Smooth muscle cell (in vitro differentiated cells): Measurements from ENCODE around the gene PRXL2B. TPM values are rescaled to one million over a fixed set of nuclear protein-coding genes. Genes with fewer than 3 reads are reported as not detected.
A peak's percentile ranks its signal among the peaks of the same experiment; 100 is the strongest.

Experiments used
- DNase-seq: peaks from one replicate; lab custom pipeline; 2025; ENCODE audit not compliant: unreplicated experiment; lab: John Stamatoyannopoulos, UW
- H2AFZ ChIP-seq: fragments of 200-600 bp; sonication (generic); 2 replicates; pipeline ENCODE4 v1.6.0; 2016; ENCODE audit warnings: antibody characterized with exemption, low read depth, mild to moderate bottlenecking
- H3F3A ChIP-seq: fragments of 200-600 bp; sonication (generic); 2 replicates; pipeline ENCODE4 v1.6.0; 2017; ENCODE audit warnings: antibody characterized with exemption, low read depth
- H3K27ac ChIP-seq: fragments of 200-600 bp; sonication (generic); 2 replicates; pipeline ENCODE4 v1.5.1; 2016; ENCODE audit warnings: low read depth, mild to moderate bottlenecking
- H3K27me3 ChIP-seq: fragments of 200-600 bp; sonication (generic); 2 replicates; pipeline ENCODE4 v1.6.1; 2016; ENCODE audit warnings: low read depth, mild to moderate bottlenecking
- H3K36me3 ChIP-seq: fragments of 200-600 bp; sonication (generic); 2 replicates; pipeline ENCODE4 v1.5.1; 2016; ENCODE audit warnings: low read depth
- H3K4me1 ChIP-seq: fragments of 200-600 bp; sonication (generic); 2 replicates; pipeline ENCODE4 v1.5.1; 2016; ENCODE audit warnings: low read depth
- H3K4me2 ChIP-seq: fragments of 200-600 bp; sonication (generic); 2 replicates; pipeline ENCODE4 v1.6.0; 2016; ENCODE audit warnings: mild to moderate bottlenecking
- H3K4me3 ChIP-seq: fragments of 200-600 bp; sonication (generic); 2 replicates; pipeline ENCODE4 v1.5.1; 2016; ENCODE audit warnings: mild to moderate bottlenecking
- H3K79me2 ChIP-seq: fragments of 200-600 bp; sonication (generic); 2 replicates; pipeline ENCODE4 v1.6.0; 2016; ENCODE audit warnings: low read depth, mild to moderate bottlenecking
- H3K9ac ChIP-seq: fragments of 200-600 bp; sonication (generic); 2 replicates; pipeline ENCODE4 v1.6.0; 2016; ENCODE audit warnings: low read depth
- H3K9me3 ChIP-seq: fragments of 200-600 bp; sonication (generic); replicated peaks from 2 replicates; pipeline ENCODE4 v1.5.1; 2016; ENCODE audit warnings: low read depth
- H4K20me1 ChIP-seq: fragments of 200-600 bp; sonication (generic); 2 replicates; pipeline ENCODE4 v1.6.0; 2016; ENCODE audit warnings: low read depth
- WGBS: methylation state at CpG from one replicate; pipeline ENCODE4 v1.1.7; 2016; ENCODE audit warnings: low lambda C conversion rate; 5-methylcytosine and 5-hydroxymethylcytosine counted together
- polyA plus RNA-seq: library from polyadenylated mRNA; unstranded; fragments of >200 nt; fragmentation: Nextera tagmentation; extraction: Ambion mirVana; gene quantifications from 2 replicates; pipeline ENCODE4 v1.2.1, GENCODE V29; 2016
- total RNA-seq: library from RNA; depleted of rRNA; stranded (reverse); fragments of >200 nt; gene quantifications from 2 replicates; pipeline ENCODE4 v1.2.3, GENCODE V29; 2014
- TF ChIP-seq, protein P1 (sequence below): fragments of 200-600 bp; sonication (generic); IDR thresholded peaks from 2 replicates; pipeline ENCODE4 v1.5.1; 2017; ENCODE audit warnings: borderline replicate concordance, mild to moderate bottlenecking, antibody characterized with exemption; ENCODE audit not compliant: insufficient read depth, poor library complexity, severe bottlenecking

The PRXL2B gene
- total and polyA plus RNA-seq, 2 experiments from 2014 or later, result 18.4 to 27.4 TPM

- Histone ChIP-seq H3K4me3 (no peak overlapping the region), H3K4me1 (peaks cover 3% of the 10 kb centered on the region), H2AFZ (no peak overlapping the region), H3K36me3 (no peaks in the 10 kb centered on the region), H3K9ac (no peak overlapping the region), H3F3A (no peaks in the 10 kb centered on the region), H3K79me2 (no peaks in the 10 kb centered on the region), H3K27ac (no peak overlapping the region), H4K20me1 (no peaks in the 10 kb centered on the region), H3K27me3 (no peaks in the 10 kb centered on the region), H3K4me2 (no peak overlapping the region), H3K9me3 (no peaks in the 10 kb centered on the region)
- DNase-seq, result no peak
- WGBS, result 90% methylated on average over 11 of the region's 11 CpGs
- TF ChIP-seq, protein P1, sequence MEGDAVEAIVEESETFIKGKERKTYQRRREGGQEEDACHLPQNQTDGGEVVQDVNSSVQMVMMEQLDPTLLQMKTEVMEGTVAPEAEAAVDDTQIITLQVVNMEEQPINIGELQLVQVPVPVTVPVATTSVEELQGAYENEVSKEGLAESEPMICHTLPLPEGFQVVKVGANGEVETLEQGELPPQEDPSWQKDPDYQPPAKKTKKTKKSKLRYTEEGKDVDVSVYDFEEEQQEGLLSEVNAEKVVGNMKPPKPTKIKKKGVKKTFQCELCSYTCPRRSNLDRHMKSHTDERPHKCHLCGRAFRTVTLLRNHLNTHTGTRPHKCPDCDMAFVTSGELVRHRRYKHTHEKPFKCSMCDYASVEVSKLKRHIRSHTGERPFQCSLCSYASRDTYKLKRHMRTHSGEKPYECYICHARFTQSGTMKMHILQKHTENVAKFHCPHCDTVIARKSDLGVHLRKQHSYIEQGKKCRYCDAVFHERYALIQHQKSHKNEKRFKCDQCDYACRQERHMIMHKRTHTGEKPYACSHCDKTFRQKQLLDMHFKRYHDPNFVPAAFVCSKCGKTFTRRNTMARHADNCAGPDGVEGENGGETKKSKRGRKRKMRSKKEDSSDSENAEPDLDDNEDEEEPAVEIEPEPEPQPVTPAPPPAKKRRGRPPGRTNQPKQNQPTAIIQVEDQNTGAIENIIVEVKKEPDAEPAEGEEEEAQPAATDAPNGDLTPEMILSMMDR, result no peak
Observed at GRCh38 chr1:2561446-2561845, 25.1 kb upstream of the PRXL2B start.

DNA sequence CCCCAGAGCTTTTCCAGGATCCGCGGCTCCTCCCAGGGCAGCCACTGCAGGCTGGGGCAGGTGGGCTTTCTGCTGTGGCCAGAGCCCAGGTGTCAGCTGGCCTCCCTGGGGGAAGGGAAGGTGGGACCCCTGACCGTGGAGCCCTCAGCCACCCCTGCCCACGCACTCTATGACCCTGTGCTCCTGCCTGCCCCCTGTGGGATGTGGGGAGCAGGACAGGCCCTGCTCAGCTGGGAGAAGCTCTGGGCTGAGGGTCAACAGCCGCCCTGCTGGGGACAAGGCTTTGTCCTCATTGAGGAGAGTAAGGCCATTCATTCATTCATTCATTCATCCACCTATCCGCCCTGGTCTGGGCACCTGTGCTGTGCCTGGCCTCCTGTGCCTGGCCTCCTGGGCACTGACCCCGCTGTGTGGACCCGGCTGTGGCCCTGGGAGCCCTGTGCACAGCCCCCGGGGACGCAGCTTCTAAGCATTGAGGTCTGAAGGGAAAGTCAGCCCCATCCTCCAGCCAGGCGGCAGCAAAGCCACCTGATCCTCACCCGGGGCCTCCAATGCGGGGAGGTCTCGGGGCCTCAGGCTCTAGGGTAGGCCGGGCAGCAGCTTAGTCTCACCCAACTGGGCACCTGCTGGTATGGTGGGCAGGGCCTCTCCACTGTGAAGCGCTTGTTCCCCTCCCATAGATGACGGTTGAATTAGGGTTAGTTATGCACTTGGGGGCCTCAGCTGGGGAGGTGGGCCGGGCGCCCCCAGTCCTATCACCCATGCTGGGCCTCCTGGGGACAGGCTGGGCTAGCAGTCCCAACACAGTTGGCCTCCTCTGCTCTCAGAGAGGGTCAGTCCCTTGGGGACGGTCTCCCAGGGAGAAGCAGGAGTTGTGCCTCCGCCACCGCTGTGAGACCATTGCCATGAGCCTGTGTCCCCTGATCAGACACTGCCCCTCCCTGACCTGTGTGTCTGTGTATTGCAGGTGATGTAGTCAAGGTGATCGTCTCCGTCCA lies 24.4 kb upstream of the PRXL2B start:
- Histone ChIP-seq H3F3A (no peaks in the 10 kb centered on the region), H3K36me3 (no peaks in the 10 kb centered on the region), H3K9ac (no peak overlapping the region), H3K27me3 (no peaks in the 10 kb centered on the region), H4K20me1 (no peaks in the 10 kb centered on the region), H3K4me3 (no peak overlapping the region), H3K79me2 (no peaks in the 10 kb centered on the region), H3K4me1 (no peaks in the 10 kb centered on the region), H3K9me3 (no peaks in the 10 kb centered on the region), H3K4me2 (no peak overlapping the region), H3K27ac (no peak overlapping the region), H2AFZ (no peak overlapping the region)
- WGBS, result 91% methylated on average over 23 of the region's 24 CpGs
- TF ChIP-seq, protein P1, result peak; percentile 11
- DNase-seq, result no peak

DNA sequence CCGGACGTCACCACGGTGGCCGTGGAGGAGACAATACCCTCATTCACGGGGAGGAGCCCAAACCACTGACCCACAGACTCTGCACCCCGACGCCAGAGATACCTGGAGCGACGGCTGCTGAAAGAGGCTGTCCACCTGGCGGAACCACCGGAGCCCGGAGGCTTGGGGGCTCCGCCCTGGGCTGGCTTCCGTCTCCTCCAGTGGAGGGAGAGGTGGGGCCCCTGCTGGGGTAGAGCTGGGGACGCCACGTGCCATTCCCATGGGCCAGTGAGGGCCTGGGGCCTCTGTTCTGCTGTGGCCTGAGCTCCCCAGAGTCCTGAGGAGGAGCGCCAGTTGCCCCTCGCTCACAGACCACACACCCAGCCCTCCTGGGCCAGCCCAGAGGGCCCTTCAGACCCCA lies 23.4 kb upstream of the PRXL2B start:
- H3K9me3 ChIP-seq, result no peaks in the 10 kb centered on the region
- no peaks in the 10 kb centered on the region for H3K4me1 ChIP-seq
- no peaks in the 10 kb centered on the region for H3K27me3 ChIP-seq
- TF ChIP-seq, protein P1, result no peak
- DNase-seq, result no peak
- H3K9ac ChIP-seq, result no peak overlapping the region
- no peaks in the 10 kb centered on the region for H3K79me2 ChIP-seq
- no peaks in the 10 kb centered on the region for H3F3A ChIP-seq
- no peak overlapping the region for H2AFZ ChIP-seq
- H3K36me3 ChIP-seq, result no peaks in the 10 kb centered on the region
- H3K27ac ChIP-seq, result no peak overlapping the region
- H3K4me2 ChIP-seq, result no peak overlapping the region
- no peak overlapping the region for H3K4me3 ChIP-seq
- no peaks in the 10 kb centered on the region for H4K20me1 ChIP-seq
- WGBS, result 91% methylated on average over 18 of the region's 18 CpGs
